ENCODE measurements around the gene HMGN3. TPM values are rescaled to one million over a fixed set of nuclear protein-coding genes. Genes with fewer than 3 reads are reported as not detected.

HMGN3 gene
- total RNA-seq, 1 experiment from 2014 or later = 183 TPM

DNA sequence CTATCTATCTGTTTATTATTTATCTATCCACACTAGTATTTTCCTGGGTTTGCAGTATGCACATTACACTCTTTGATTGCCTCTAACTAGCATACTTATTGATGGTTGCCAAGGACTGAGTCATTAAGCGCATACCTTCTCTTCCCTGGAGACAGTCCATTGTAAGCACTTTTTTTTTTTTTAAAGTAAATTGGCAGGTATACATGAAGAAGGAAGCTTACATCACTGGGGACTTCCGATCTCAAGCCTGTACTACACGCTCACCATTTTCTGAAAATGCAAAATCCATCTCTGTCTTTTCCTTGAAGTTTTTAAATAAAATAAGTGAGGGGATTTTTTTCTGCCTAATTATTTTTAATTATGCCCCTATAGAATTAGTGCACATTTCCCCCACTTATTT lies 63.5 kb downstream of the HMGN3 start:
- Histone ChIP-seq H3K4me1 (ENCODE audit: insufficient read depth, low read length) (no peaks in the 10 kb centered on the region; the same call in 1 of the 2 replicates), H2BK12ac (ENCODE audit: insufficient read length, low read depth, low read length) (no peak overlapping the region), H3K14ac (ENCODE audit: insufficient read depth, low read length) (no peak overlapping the region), H3K79me1 (ENCODE audit: insufficient read depth, low read depth, low read length, poor library complexity, severe bottlenecking) (no peaks in the 10 kb centered on the region), H4K8ac (replicated peaks; ENCODE audit: insufficient read length, low read depth, low read length) (no peak overlapping the region), H2BK20ac (ENCODE audit: low read depth, low read length, poor library complexity, severe bottlenecking) (no peak overlapping the region), H3T11ph (ENCODE audit: low read length) (no peak overlapping the region), H3K23me2 (ENCODE audit: insufficient read length, low read depth, low read length, poor library complexity, severe bottlenecking) (no peaks in the 10 kb centered on the region), H3K27me3 (ENCODE audit: insufficient read depth, low read length) (no peaks in the 10 kb centered on the region), H4K91ac (ENCODE audit: insufficient read length, low read depth, low read length) (no peak overlapping the region), H2BK120ac (ENCODE audit: low read depth, low read length, poor library complexity, severe bottlenecking) (no peak overlapping the region), H3K4me2 (ENCODE audit: insufficient read depth, insufficient read length, low read length) (no peak overlapping the region), H4K20me1 (ENCODE audit: control insufficient read depth, insufficient read depth, insufficient read length) (no peaks in the 10 kb centered on the region), H2AK5ac (ENCODE audit: insufficient read length, low read length) (no peak overlapping the region), H4K5ac (ENCODE audit: insufficient read length, low read depth, low read length) (no peak overlapping the region), H3K9ac (ENCODE audit: extremely low read depth, insufficient read length, low read length) (no peak overlapping the region), H3K56ac (ENCODE audit: insufficient read length, low read depth, low read length) (no peak overlapping the region), H3K23ac (ENCODE audit: insufficient read length, low read depth, low read length) (no peak overlapping the region), H3K79me2 (ENCODE audit: insufficient read depth, low read length) (no peaks in the 10 kb centered on the region), H2BK15ac (ENCODE audit: low read depth, low read length) (no peak overlapping the region), H2AFZ (ENCODE audit: low read length) (no peak overlapping the region), H3K18ac (ENCODE audit: insufficient read length, low read depth, low read length) (no peak overlapping the region), H3K9me3 (ENCODE audit: control insufficient read depth, low read depth, low read length) (no peaks in the 10 kb centered on the region), H2BK5ac (ENCODE audit: insufficient read length, low read length) (no peak overlapping the region), H3K4ac (ENCODE audit: low read depth, low read length) (no peak overlapping the region), H3K27ac (ENCODE audit: insufficient read length, low read depth, low read length) (no peak overlapping the region)
- Mint-ChIP-seq H3K27ac (0 out of 7 replicates have a peak overlapping the region, but pooled peaks of 1 of the 3 experiments have one; percentile 21), H3K9me3 (peaks cover 1 to 2% of the 10 kb centered on the region in 2 experiments; a peak in 1 of 5 replicates), H3K36me3 (ENCODE audit: insufficient read depth in 1 of 3, low read depth in 3 of 3) (no peaks in the 10 kb centered on the region), H3K4me1 (peaks cover 12 to 15% of the 10 kb centered on the region in 2 experiments), H3K27me3 (ENCODE audit: low read depth) (no peaks in the 10 kb centered on the region), H3K4me3 (no peak overlapping the region)
- TF ChIP-seq, protein P1, sequence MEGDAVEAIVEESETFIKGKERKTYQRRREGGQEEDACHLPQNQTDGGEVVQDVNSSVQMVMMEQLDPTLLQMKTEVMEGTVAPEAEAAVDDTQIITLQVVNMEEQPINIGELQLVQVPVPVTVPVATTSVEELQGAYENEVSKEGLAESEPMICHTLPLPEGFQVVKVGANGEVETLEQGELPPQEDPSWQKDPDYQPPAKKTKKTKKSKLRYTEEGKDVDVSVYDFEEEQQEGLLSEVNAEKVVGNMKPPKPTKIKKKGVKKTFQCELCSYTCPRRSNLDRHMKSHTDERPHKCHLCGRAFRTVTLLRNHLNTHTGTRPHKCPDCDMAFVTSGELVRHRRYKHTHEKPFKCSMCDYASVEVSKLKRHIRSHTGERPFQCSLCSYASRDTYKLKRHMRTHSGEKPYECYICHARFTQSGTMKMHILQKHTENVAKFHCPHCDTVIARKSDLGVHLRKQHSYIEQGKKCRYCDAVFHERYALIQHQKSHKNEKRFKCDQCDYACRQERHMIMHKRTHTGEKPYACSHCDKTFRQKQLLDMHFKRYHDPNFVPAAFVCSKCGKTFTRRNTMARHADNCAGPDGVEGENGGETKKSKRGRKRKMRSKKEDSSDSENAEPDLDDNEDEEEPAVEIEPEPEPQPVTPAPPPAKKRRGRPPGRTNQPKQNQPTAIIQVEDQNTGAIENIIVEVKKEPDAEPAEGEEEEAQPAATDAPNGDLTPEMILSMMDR (conservative IDR thresholded peaks at IDR 0.05) = no peak
- DNase-seq = no peak
- WGBS (ENCODE audit: extremely low coverage, insufficient read length, low lambda C conversion rate) = no CpG with 5 or more reads among the region's 3 CpGs

All from H9 (cell line).